GM12892 (cell line): ENCODE data around the gene COL8A2.

Source experiments
- DNase-seq: peaks from one replicate; pipeline ENCODE4 v3.0.0; 2011; ENCODE audit not compliant: insufficient read length
- FAIRE-seq: peaks from 2 replicates; lab custom pipeline; 2011; peaks lifted over from hg19 to GRCh38; lab: Jason Lieb, UNC
- POLR2A ChIP-seq: IDR thresholded peaks from 2 replicates; pipeline ENCODE4 v1.6.1; 2011; ENCODE audit warnings: low read depth, low read length, control low read depth
- POLR2AphosphoS5 ChIP-seq: IDR thresholded peaks from 2 replicates; pipeline ENCODE4 v1.6.1; 2011; ENCODE audit warnings: low read depth, low read length, control low read depth
- TAF1 ChIP-seq: IDR thresholded peaks from 2 replicates; pipeline ENCODE4 v1.6.1; 2011; ENCODE audit warnings: low read depth, mild to moderate bottlenecking, control low read depth, low read length, borderline replicate concordance

COL8A2 gene

DNA sequence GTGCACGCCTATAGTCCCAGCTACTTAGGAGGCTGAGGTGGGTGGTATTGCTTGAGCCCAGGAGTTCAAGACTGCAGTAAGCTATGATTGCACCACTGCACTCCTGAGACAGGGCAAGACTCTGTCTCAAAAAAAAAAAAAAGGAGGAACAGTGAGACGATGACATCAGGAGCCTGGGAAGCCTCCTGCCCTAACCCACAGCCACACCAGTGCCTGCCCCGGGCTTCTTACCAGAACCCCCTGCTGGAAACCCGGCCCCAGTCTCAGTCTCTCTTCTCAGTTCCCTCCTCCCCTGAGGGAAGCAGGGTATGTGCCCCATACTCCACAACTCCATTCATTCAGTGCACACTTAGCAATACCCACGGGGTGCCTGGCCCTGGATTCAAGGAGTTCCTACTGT is 9.1 kb downstream of the COL8A2 start:
- FAIRE-seq, result no peak
- DNase-seq, result no peak

DNA sequence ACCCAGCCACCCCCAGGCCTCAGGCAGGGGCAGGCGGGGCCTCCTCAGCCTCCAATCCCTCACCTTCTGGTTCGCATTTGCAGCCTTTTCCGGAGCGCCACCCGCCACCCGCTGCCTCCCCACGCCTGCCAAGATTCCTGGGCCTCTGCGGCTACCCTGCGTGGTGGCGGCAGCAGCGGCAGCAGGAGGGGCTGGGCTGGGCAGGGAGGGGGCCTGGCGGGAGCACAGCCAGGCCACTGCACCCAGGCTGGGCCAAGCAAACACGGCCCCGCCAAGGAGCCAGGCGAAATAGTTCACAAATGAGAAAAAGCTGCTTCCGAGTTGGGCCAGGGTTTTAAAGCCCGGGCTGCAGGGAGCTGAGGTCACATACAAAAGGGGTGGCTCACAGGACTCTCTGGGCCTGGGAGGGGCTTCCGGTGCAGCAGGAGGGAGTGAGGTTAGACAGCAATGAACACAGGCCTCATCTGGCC is 9.8 kb downstream of the COL8A2 start:
- no peak for DNase-seq

More for the DNA sequence above, 9.1 kb downstream of the COL8A2 start:
- TF ChIP-seq POLR2A (no peak), TAF1 (no peak), POLR2AphosphoS5 (no peak)

DNA sequence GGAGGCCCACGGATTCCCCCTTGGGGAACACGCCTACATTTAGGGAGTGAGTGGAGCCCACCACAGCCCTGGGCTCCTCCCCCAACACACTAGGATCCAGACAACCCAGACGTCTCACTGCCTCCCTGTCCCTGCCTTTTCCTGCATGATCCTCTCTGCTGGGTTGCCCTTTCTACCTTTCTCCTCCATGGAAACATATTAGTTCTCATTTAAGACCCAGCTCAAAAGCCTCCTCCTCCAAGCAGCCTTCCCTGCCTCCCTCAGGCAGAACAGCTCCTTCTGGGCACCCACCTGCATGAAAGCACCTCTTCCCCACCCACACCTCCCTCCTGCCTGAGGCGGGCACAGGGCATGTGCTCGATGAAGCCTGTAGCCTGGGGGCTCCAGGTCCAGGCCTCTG is 10.7 kb downstream of the COL8A2 start:
- no peak for FAIRE-seq
- DNase-seq, result no peak
- TF ChIP-seq POLR2A, result no peak
- no peak for TF ChIP-seq POLR2AphosphoS5
- no peak for TF ChIP-seq TAF1

More for the DNA sequence above, 9.8 kb downstream of the COL8A2 start:
- TF ChIP-seq POLR2A, result no peak
- TF ChIP-seq TAF1, result no peak
- TF ChIP-seq POLR2AphosphoS5, result no peak
- no peak for FAIRE-seq

DNA sequence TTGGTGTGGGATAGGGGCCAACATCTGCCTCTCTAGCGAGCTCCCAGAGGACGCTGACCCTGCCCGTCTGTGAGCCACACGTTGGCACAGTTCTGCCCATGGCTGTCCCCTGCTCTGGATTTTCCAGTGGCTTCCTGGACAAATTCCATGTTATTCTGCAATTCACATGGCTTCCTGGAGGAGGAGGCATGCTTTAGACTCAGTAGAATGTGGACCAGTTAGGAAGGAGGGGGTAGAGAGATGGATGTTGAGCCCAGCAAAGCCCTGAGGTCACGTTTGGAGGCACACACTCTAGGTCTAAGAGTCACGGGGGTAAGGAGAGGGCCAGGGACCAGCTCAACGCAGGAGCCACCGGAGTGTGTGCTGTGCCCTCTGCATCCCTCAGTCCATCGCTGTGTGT is 12.2 kb downstream of the COL8A2 start:
- no peak for TF ChIP-seq POLR2AphosphoS5
- TF ChIP-seq TAF1, result no peak
- TF ChIP-seq POLR2A, result no peak
- FAIRE-seq (no peak), DNase-seq (no peak)

DNA sequence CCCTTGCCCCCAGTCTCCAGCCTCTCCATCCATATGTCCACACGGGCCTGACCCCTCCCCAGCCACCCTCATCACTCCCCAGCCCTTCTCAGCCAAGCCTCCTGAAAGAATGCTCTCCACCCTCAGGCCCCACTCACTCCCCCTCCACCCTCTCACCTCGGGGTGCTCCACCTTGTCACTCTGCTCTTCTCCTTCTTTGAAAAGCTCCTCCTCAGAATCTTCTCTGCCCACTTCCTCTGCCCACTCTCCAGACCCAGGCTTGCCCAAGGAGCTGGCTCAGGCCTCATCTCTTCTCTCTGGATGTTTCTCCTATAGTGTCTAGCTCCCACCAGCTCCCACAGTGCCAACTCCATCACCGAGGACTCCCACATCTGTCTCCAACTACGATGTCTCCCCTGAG is 13.9 kb downstream of the COL8A2 start:
- DNase-seq (no peak), FAIRE-seq (no peak)
- TF ChIP-seq TAF1 (no peak), POLR2A (no peak), POLR2AphosphoS5 (no peak)

DNA sequence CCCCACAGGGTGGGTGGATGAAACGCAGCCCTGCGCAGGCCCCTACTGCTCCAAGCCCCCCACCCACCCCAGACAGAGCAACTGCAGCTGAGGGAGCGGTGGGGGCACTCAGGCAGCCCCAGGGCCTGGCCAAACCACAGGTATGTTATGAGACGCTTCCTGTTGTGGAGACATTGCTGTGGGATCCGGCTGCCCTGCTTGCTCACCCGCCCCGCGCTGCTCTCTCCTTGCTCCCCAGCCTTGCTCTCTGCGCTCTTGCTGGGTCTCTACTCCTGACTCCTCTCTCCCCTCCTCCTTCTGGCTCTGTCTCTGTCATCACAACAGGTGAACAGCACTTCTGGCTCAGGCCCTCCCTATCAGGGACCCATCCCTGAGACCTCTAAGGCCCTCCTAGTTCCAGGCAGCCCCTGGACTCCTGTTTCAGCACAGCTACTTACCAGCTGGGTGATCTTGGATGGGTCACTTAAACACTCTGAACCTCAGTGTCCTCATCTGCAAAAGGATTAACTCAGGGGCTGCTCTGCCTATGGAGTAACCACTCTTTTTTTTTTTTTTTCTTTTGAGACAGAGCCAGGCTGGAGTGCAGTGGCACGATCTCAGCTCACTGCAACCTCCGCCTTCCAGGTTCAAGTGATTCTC is 15.9 kb downstream of the COL8A2 start:
- TF ChIP-seq POLR2A, result no peak
- no peak for TF ChIP-seq POLR2AphosphoS5
- TF ChIP-seq TAF1, result no peak
- DNase-seq, result no peak
- FAIRE-seq, result no peak

DNA sequence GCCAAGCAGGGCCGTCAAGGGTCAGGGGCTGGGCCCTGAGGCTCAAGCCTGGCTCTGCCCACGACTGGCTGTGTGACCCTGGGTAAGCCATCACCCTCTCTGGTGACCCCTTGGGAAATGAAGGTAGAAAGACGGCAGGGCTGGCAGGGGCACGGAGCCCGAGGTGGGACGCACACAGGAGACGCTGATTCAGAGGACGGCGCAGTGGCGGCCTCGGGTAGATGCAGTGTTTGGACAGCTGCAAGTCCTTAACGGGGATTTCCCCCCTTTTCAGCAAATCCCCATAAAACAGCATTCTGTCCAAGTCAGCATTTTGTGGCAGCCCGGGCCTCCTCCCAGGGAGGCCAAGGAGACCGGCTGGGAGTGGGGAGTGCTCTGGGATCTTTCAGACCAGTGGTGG is 16.7 kb downstream of the COL8A2 start:
- FAIRE-seq (no peak), DNase-seq (no peak)
- TF ChIP-seq TAF1 (no peak), POLR2AphosphoS5 (no peak), POLR2A (no peak)

DNA sequence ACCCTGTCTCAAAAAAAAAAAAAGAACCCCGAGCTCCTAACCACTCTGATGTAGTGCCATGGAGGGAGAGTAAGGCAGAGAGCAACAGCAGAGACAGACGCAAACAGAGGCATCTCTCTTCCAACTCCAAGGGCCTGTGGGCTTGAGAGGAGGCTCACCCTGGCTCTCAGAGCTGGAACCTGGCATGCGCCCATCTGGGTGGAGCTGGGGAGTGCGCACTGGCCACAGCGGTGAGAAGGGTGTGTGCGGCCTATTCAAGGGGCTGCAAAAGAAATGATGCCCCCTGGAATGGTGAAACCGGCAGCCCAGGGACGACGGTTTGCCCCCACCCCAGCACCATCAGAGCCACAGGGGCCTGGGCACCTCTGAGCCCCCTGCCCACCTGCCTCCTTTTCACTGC is 17.6 kb downstream of the COL8A2 start:
- DNase-seq, result no peak
- TF ChIP-seq POLR2AphosphoS5, result no peak
- no peak for TF ChIP-seq TAF1
- no peak for TF ChIP-seq POLR2A
- no peak for FAIRE-seq

DNA sequence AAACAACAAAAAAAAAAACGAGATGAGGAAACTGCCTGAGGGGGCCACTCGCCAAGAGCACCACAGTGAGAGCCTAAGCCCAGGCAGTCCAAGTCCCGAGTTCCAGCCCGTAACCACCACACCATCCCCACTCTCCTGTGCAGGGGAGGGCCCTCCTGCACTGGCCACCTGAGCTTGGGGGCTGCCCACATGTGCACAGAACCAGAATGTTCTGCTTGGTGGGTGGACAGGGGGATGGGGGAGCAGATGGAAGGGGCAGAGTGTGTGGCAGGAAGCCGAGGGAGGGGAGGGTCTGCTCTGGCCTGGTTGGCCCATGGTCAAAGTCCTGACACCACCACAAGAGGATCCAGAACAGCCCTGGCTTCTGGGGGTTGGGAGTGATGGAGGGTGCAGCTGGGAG is 18.8 kb downstream of the COL8A2 start:
- FAIRE-seq, result no peak
- TF ChIP-seq POLR2AphosphoS5 (no peak), TAF1 (no peak), POLR2A (no peak)
- no peak for DNase-seq

DNA sequence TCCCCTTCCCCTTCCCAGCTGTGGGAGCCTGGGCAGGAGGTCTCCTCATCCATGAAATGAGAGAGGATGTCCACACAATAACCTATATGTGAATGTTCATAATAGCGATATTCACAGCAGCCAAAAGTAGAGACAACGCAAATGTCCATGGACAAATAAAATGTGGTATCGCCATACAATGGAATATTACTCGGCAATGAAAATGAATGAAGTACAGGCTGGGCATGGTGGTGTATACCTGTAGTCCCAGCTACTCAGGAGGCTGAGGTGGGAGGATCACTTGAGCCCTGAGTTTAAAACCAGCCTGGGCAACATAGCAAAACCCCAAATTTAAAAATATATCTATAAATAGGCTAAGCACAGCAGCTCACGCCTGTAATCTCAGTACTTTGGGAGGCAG is 23.5 kb downstream of the COL8A2 start:
- TF ChIP-seq POLR2AphosphoS5, result no peak
- TF ChIP-seq POLR2A, result no peak
- no peak for TF ChIP-seq TAF1
- FAIRE-seq (no peak), DNase-seq (no peak)

DNA sequence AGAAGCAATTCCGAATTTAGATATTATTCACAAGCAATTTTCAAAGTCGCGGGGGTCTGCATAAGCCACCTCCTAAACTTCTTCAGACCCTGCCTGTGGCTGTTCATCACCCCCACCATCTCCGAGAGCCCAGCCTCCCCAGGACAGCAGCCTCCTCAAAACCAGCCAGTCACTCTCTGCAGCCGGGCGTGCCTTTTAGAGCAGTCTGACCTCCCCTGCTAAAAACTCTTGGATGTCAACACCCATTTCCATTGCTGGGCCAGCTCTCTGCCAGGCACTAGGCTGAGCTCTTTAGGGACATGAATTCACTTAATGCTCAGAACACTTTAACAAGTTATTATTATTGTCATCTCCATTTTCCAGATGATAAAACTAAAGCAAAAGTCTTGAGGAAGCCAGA is 24.6 kb downstream of the COL8A2 start:
- DNase-seq, result no peak
- TF ChIP-seq POLR2AphosphoS5 (no peak), TAF1 (no peak), POLR2A (no peak)
- FAIRE-seq, result no peak

DNA sequence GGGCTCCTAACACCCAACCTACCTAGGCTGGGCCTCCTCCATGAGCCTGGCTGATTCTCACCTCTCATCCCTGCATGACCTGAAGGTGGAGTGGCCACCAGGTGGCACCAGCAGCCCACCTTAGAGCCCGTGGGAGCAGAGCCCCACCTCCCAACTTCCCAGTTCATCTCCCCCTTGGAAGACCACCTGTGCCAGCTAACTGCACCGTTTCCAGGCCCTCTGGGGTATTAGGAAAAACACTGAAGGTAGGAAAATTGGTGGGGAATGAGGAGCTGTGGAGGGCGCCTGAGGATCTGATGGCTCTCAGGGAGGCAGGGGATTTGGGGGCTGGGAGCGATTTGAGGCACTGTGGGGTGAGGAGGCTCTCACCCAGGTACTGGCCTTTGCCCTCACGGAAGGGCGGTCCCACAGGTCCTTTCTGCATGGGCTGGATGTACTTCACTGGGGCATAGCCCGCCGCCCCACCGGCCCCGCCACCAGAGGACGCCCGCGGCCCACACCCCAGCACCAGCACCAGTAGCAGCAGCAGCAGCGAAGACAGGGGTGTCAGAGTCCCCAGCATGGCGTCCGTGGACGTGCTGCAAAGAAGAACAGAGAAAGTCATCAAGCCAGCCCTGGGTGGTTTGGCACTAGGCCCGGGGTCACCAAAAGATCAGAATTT is 25.2 kb downstream of the COL8A2 start:
- peak; percentile 82 for DNase-seq
- FAIRE-seq, result peak; percentile 85
- TF ChIP-seq POLR2A, result no peak
- no peak for TF ChIP-seq TAF1
- TF ChIP-seq POLR2AphosphoS5, result no peak
